ENCODE results near the gene UBE2J2. TPM values are rescaled to one million over a fixed set of nuclear protein-coding genes. Genes with fewer than 3 reads are reported as not detected.

UBE2J2 gene
- total and polyA plus RNA-seq, 2 of the 13 experiments (the other 11 are each of a cell fraction or from before 2014, with no cell fraction given): 25.4 to 29.4 TPM

GRCh38 chr1:1239614-1240347 is 33.9 kb downstream of the UBE2J2 start (continued):
- TF ChIP-seq TBX3 (IDR thresholded peaks at IDR 0.05; ENCODE audit: borderline replicate concordance): no peak
- TF ChIP-seq MXD3 (CRISPR knock-in tag; IDR thresholded peaks at IDR 0.05): no peak
- TF ChIP-seq CAMTA2 (CRISPR knock-in tag; IDR thresholded peaks at IDR 0.05; ENCODE audit: borderline replicate concordance): no peak
- no peak for TF ChIP-seq SRF (IDR thresholded peaks at IDR 0.05; ENCODE audit: low read depth, low read length)
- peak; percentile 87; the same call in 1 of the 2 replicates for TF ChIP-seq ZNF232 (CRISPR knock-in tag; IDR thresholded peaks at IDR 0.05; ENCODE audit: borderline replicate concordance)
- TF ChIP-seq TSC22D2 (CRISPR knock-in tag; IDR thresholded peaks at IDR 0.05; ENCODE audit: borderline replicate concordance): no peak
- no peak for TF ChIP-seq SNAI1 (CRISPR knock-in tag; IDR thresholded peaks at IDR 0.05; ENCODE audit: borderline replicate concordance)
- no peak for TF ChIP-seq ZBTB25 (CRISPR knock-in tag; IDR thresholded peaks at IDR 0.05)
- TF ChIP-seq BHLHE40 (IDR thresholded peaks at IDR 0.05; ENCODE audit: low read length): no peak
- peak; percentile 89 for TF ChIP-seq MEIS2 (CRISPR knock-in tag; IDR thresholded peaks at IDR 0.05)
- no peak for TF ChIP-seq SNAPC2 (CRISPR knock-in tag; IDR thresholded peaks at IDR 0.05)
- TF ChIP-seq ZNF691 (CRISPR knock-in tag; IDR thresholded peaks at IDR 0.05; ENCODE audit: borderline replicate concordance, low read depth): 0 out of 2 replicates have a peak, but pooled peaks have one; percentile 41
- TF ChIP-seq NFRKB (IDR thresholded peaks at IDR 0.05): no peak
- 0 out of 2 replicates have a peak, but pooled peaks have one; percentile 73 for TF ChIP-seq MTERF4 (CRISPR knock-in tag; IDR thresholded peaks at IDR 0.05)
- no peak for TF ChIP-seq ADNP (CRISPR knock-in tag; IDR thresholded peaks at IDR 0.05)
- TF ChIP-seq HMG20B (CRISPR knock-in tag; conservative IDR thresholded peaks at IDR 0.05): no peak
- peak; percentile 75; the same call in 1 of the 2 replicates for TF ChIP-seq MED1 (CRISPR knock-in tag; IDR thresholded peaks at IDR 0.05)
- no peak for TF ChIP-seq SMAD9 (CRISPR knock-in tag; IDR thresholded peaks at IDR 0.05)
- no peak for TF ChIP-seq ETV6 (CRISPR knock-in tag; conservative IDR thresholded peaks at IDR 0.05)
- TF ChIP-seq SNAPC4 (CRISPR knock-in tag; IDR thresholded peaks at IDR 0.05): no peak
- no peak for TF ChIP-seq ZNF841 (CRISPR knock-in tag; IDR thresholded peaks at IDR 0.05; ENCODE audit: borderline replicate concordance)

Measured in HepG2 (cell line).